NT2/D1 (cell line): ENCODE data around the gene ALPK3.

Experiments
- SUZ12 ChIP-seq: IDR thresholded peaks from 2 replicates; pipeline ENCODE4 v1.6.1; 2011; ENCODE audit not compliant: insufficient read length, insufficient read depth; ENCODE audit errors: extremely low read depth
- YY1 ChIP-seq: IDR thresholded peaks from 2 replicates; pipeline ENCODE4 v1.6.1; 2011; ENCODE audit not compliant: insufficient read length, insufficient read depth

GRCh38 chr15:84823282-84823878 lies 6.2 kb downstream of the ALPK3 start:
- no peak for TF ChIP-seq YY1
- TF ChIP-seq SUZ12: no peak
